Astrocyte (in vitro differentiated cells and primary cell): ENCODE data around the gene KRTAP10-8.

ENCODE experiments used
- EZH2 ChIP-seq: IDR thresholded peaks from 2 replicates; pipeline ENCODE4 v1.6.1; 2012; ENCODE audit warnings: mild to moderate bottlenecking, low read length, inconsistent platforms; ENCODE audit not compliant: insufficient read depth
- TF ChIP-seq, protein P1 (sequence below): IDR thresholded peaks from 2 replicates; pipeline ENCODE4 v1.5.1; 2011; ENCODE audit warnings: low read depth, mild to moderate bottlenecking, inconsistent platforms, low read length, moderate library complexity; ENCODE audit not compliant: insufficient read depth

DNA sequence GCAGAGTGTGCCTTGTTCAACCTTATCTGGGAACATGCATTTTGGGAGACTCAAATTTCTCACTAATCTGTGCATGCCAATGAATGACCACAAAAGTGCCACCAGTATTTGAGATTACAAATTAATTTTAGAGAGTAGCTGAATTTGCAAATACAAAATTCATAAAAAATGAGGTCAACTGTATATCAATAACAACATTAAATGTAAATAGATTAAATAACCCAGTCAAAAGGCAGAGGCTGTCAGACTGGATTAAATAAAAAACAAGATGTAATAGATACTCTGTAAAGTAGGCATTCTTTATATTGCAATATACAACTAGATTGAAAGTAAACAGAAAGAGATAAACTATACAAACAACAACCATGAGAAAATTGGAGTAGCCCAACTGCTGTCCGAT lies 47.8 kb upstream of the KRTAP10-8 start:
- TF ChIP-seq, protein P1, sequence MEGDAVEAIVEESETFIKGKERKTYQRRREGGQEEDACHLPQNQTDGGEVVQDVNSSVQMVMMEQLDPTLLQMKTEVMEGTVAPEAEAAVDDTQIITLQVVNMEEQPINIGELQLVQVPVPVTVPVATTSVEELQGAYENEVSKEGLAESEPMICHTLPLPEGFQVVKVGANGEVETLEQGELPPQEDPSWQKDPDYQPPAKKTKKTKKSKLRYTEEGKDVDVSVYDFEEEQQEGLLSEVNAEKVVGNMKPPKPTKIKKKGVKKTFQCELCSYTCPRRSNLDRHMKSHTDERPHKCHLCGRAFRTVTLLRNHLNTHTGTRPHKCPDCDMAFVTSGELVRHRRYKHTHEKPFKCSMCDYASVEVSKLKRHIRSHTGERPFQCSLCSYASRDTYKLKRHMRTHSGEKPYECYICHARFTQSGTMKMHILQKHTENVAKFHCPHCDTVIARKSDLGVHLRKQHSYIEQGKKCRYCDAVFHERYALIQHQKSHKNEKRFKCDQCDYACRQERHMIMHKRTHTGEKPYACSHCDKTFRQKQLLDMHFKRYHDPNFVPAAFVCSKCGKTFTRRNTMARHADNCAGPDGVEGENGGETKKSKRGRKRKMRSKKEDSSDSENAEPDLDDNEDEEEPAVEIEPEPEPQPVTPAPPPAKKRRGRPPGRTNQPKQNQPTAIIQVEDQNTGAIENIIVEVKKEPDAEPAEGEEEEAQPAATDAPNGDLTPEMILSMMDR, result no peak
- TF ChIP-seq EZH2, result no peak
